Measurements from ENCODE around the gene EMP1.

- TF ChIP-seq CTCF (IDR thresholded peaks at IDR 0.05) (no peak), BHLHE40 (IDR thresholded peaks at IDR 0.05; ENCODE audit: low read depth, low read length) (no peak), CEBPB (IDR thresholded peaks at IDR 0.05) (no peak), JUN (IDR thresholded peaks at IDR 0.05) (no peak), REST (IDR thresholded peaks at IDR 0.05) (no peak), HDAC2 (IDR thresholded peaks at IDR 0.05) (no peak), POLR2A (IDR thresholded peaks at IDR 0.05; ENCODE audit: low read length) (no peak), SREBF2 (IDR thresholded peaks at IDR 0.05) (no peak), RAD21 (conservative IDR thresholded peaks at IDR 0.05 in 1 of 2, IDR thresholded peaks at IDR 0.05 in 1 of 2) (no peak), MAFK (IDR thresholded peaks at IDR 0.05; ENCODE audit: partially characterized antibody) (no peak), NFE2L2 (conservative IDR thresholded peaks at IDR 0.05; ENCODE audit: low read length) (no peak)
- TF ChIP-seq, protein P1, sequence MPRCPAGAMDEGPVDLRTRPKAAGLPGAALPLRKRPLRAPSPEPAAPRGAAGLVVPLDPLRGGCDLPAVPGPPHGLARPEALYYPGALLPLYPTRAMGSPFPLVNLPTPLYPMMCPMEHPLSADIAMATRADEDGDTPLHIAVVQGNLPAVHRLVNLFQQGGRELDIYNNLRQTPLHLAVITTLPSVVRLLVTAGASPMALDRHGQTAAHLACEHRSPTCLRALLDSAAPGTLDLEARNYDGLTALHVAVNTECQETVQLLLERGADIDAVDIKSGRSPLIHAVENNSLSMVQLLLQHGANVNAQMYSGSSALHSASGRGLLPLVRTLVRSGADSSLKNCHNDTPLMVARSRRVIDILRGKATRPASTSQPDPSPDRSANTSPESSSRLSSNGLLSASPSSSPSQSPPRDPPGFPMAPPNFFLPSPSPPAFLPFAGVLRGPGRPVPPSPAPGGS (IDR thresholded peaks at IDR 0.05), result no peak
Measured at GRCh38 chr12:13183620-13184019, 12.9 kb upstream of the EMP1 start.
